ENCODE results near the gene LMNTD2. TPM values are rescaled to one million over a fixed set of nuclear protein-coding genes. Genes with fewer than 3 reads are reported as not detected.

LMNTD2 gene
- total RNA-seq, 2 donors from 2014 or later = 8.5 to 13.3 TPM

- WGBS, 2 experiments (ENCODE audit: insufficient coverage in 1 of 2, insufficient read length in 1 of 2) = 95% methylated on average over 17 to 20 of the region's 20 CpGs
- peaks cover 5% of the 10 kb centered on the region for H3K36me3 ChIP-seq (ENCODE audit: control insufficient read depth, insufficient read depth, low read length)
- H3K36me3 Mint-ChIP-seq (ENCODE audit: low read depth) = peaks cover 8% of the 10 kb centered on the region
Observed at GRCh38 chr11:538431-539051, 22.0 kb downstream of the LMNTD2 start.

GRCh38 chr11:537622-538430 is 22.7 kb downstream of the LMNTD2 start:
- H3K27me3 ChIP-seq (ENCODE audit: control insufficient read depth, insufficient read depth, low read length, poor library complexity, severe bottlenecking) = no peaks in the 10 kb centered on the region
- peaks cover 1% of the 10 kb centered on the region for H3K9me3 Mint-ChIP-seq
- TF ChIP-seq CTCF (conservative IDR thresholded peaks at IDR 0.05) = no peak
- H3K9me3 ChIP-seq (ENCODE audit: control insufficient read depth, low read length) = no peaks in the 10 kb centered on the region
- no peak for DNase-seq
- 52 to 59% methylated on average over 6 to 19 of the region's 19 CpGs for WGBS, 2 experiments (ENCODE audit: insufficient coverage in 1 of 2, insufficient read length in 1 of 2)
- peak overlapping the region; percentile 55 for H3K9ac ChIP-seq (ENCODE audit: extremely low read depth, low read length, poor library complexity, severe bottlenecking)
- H3K27ac Mint-ChIP-seq = no peak overlapping the region
- peaks cover 8% of the 10 kb centered on the region for H3K36me3 ChIP-seq (ENCODE audit: control insufficient read depth, insufficient read depth, low read length)
- H3K27ac ChIP-seq (ENCODE audit: low read depth, low read length) = no peak overlapping the region
- peak overlapping the region; percentile 77 for H3K4me3 ChIP-seq (ENCODE audit: low read length)
- peaks cover 9% of the 10 kb centered on the region for H3K27me3 Mint-ChIP-seq (ENCODE audit: insufficient read depth)
- no peaks in the 10 kb centered on the region for H3K4me1 Mint-ChIP-seq
- no peaks in the 10 kb centered on the region for H3K4me1 ChIP-seq (ENCODE audit: control insufficient read depth, insufficient read depth, low read length)
- peaks cover 8% of the 10 kb centered on the region for H3K36me3 Mint-ChIP-seq (ENCODE audit: low read depth)
- peak overlapping the region; percentile 43 for H3K4me3 Mint-ChIP-seq

More at GRCh38 chr11:538431-539051, 22.0 kb downstream of the LMNTD2 start:
- no peak overlapping the region for H3K27ac ChIP-seq (ENCODE audit: low read depth, low read length)
- H3K4me1 Mint-ChIP-seq = no peaks in the 10 kb centered on the region
- no peak for TF ChIP-seq CTCF (conservative IDR thresholded peaks at IDR 0.05)
- H3K9me3 ChIP-seq (ENCODE audit: control insufficient read depth, low read length) = no peaks in the 10 kb centered on the region
- no peak overlapping the region for H3K27ac Mint-ChIP-seq
- no peak overlapping the region for H3K9ac ChIP-seq (ENCODE audit: extremely low read depth, low read length, poor library complexity, severe bottlenecking)
- H3K9me3 Mint-ChIP-seq = peaks cover 1% of the 10 kb centered on the region
- no peaks in the 10 kb centered on the region for H3K27me3 ChIP-seq (ENCODE audit: control insufficient read depth, insufficient read depth, low read length, poor library complexity, severe bottlenecking)
- H3K4me1 ChIP-seq (ENCODE audit: control insufficient read depth, insufficient read depth, low read length) = no peaks in the 10 kb centered on the region
- peaks cover 9% of the 10 kb centered on the region for H3K27me3 Mint-ChIP-seq (ENCODE audit: insufficient read depth)
- peak overlapping the region; percentile 43 for H3K4me3 Mint-ChIP-seq
- peak; percentile 36 for DNase-seq
- no peak overlapping the region for H3K4me3 ChIP-seq (ENCODE audit: low read length)

- peak within 1 kb of the TSS; percentile 55 for H3K9ac ChIP-seq (ENCODE audit: extremely low read depth, low read length, poor library complexity, severe bottlenecking)
- Mint-ChIP-seq H3K27me3 (ENCODE audit: insufficient read depth) (peaks cover 9% of the 10 kb centered on the region), H3K9me3 (no peaks in the 10 kb centered on the region), H3K4me3 (peak within 1 kb of the TSS; percentile 66), H3K36me3 (ENCODE audit: low read depth) (peaks cover 5% of the 10 kb centered on the region), H3K4me1 (no peaks in the 10 kb centered on the region), H3K27ac (peak within 1 kb of the TSS; percentile 87)
- H3K36me3 ChIP-seq (ENCODE audit: control insufficient read depth, insufficient read depth, low read length) = peaks cover 8% of the 10 kb centered on the region
- H3K9me3 ChIP-seq (ENCODE audit: control insufficient read depth, low read length) = no peaks in the 10 kb centered on the region
- H3K4me3 ChIP-seq (ENCODE audit: low read length) = peak within 1 kb of the TSS; percentile 77
- no peaks in the 10 kb centered on the region for H3K4me1 ChIP-seq (ENCODE audit: control insufficient read depth, insufficient read depth, low read length)
- peak; percentile 93 for DNase-seq
- TF ChIP-seq CTCF (conservative IDR thresholded peaks at IDR 0.05) = no peak
- H3K27me3 ChIP-seq (ENCODE audit: control insufficient read depth, insufficient read depth, low read length, poor library complexity, severe bottlenecking) = no peaks in the 10 kb centered on the region
- WGBS, 2 experiments (ENCODE audit: insufficient coverage in 1 of 2, insufficient read length in 1 of 2) = 10 to 15% methylated on average over 63 to 93 of the region's 93 CpGs
- H3K27ac ChIP-seq (ENCODE audit: low read depth, low read length) = no peak within 1 kb of the TSS
Observed at GRCh38 chr11:536841-537621, 23.5 kb downstream of the LMNTD2 start, which contains the start of gene LRRC56. Gene LRRC56, plus strand, starts transcription at chr11:537527. Its CDS starts 3,158 bp downstream, at chr11:540685.

Measured in endodermal cell (in vitro differentiated cells).